T-cell (primary cell): ENCODE results near the gene FKBP4. TPM values are rescaled to one million over a fixed set of nuclear protein-coding genes. Genes with fewer than 3 reads are reported as not detected.

Source experiments
- ATAC-seq, 4 experiments: fragments of 200-7000 bp in 3 of 4; fragments of 150-1000 bp in 1 of 4; cut with Tn5 transposase; replicated peaks in 1 of 4; 1 replicate in 3 of 4; 2 replicates in 1 of 4; pipeline ENCODE4 v1.10.0; 2021; ENCODE audit warnings: moderate library complexity in 3 of 4, mild to moderate bottlenecking in 2 of 4, moderate number of reproducible peaks in 1 of 4
- CTCF ChIA-PET, 2 donors: fragments of 300-600 bp; sonication (Branson Sonifier 250); formaldehyde crosslinking; loops; one replicate each; lab custom pipeline; 2022; ENCODE audit warnings: antibody characterized with exemption in 2 of 2; lab: Charles Lee
- POLR2A ChIA-PET, 2 donors: fragments of 300-600 bp; sonication (Branson Sonifier 250); formaldehyde crosslinking; loops; one replicate each; lab custom pipeline; 2022; ENCODE audit warnings: antibody characterized with exemption in 2 of 2; lab: Charles Lee
- DNase-seq, 35 experiments: peaks; one replicate each; pipeline versions ENCODE4 v3.0.0 to v3.0.0-alpha.2; 2013 to 2023
- H3K27ac ChIP-seq: one replicate; pipeline ENCODE4 v1.5.1; 2013; ENCODE audit warnings: low read length
- H3K27me3 ChIP-seq, 2 experiments: replicated peaks in 1 of 2; 1 replicate in 1 of 2; 2 replicates in 1 of 2; pipeline versions ENCODE4 v1.6.1 to v1.7.0; 2013; ENCODE audit warnings: low read length in 1 of 2, mixed read lengths in 1 of 2; ENCODE audit not compliant: control insufficient read depth in 2 of 2, insufficient read depth in 2 of 2; ENCODE audit errors: extremely low read depth in 1 of 2
- H3K36me3 ChIP-seq, 2 donors: 1 replicate in 1 of 2; 2 replicates in 1 of 2; pipeline versions ENCODE4 v1.6.1 to v1.7.0; 2013; ENCODE audit warnings: low read length in 1 of 2; ENCODE audit not compliant: control insufficient read depth in 2 of 2, insufficient read depth in 1 of 2; ENCODE audit errors: extremely low read depth in 1 of 2
- H3K4me1 ChIP-seq, 2 experiments: 1 replicate in 1 of 2; 2 replicates in 1 of 2; pipeline versions ENCODE4 v1.6.1 to v1.7.0; 2013; ENCODE audit warnings: low read length in 2 of 2, mixed read lengths in 1 of 2; ENCODE audit not compliant: insufficient read depth in 2 of 2, control insufficient read depth in 1 of 2; ENCODE audit errors: extremely low read depth in 1 of 2
- H3K4me3 ChIP-seq, 2 donors: 1 replicate in 1 of 2; 2 replicates in 1 of 2; pipeline versions ENCODE4 v1.5.1 to v1.7.0; 2013; ENCODE audit warnings: mild to moderate bottlenecking in 2 of 2, low read length in 1 of 2, moderate library complexity in 1 of 2; ENCODE audit not compliant: control insufficient read depth in 1 of 2; ENCODE audit errors: extremely low read depth in 1 of 2
- H3K9me3 ChIP-seq: 2 replicates; pipeline ENCODE4 v1.7.0; 2013
- H3K27ac Mint-ChIP-seq, 2 donors: one replicate each; pipeline ENCODE4 v1.8.0; 2020 to 2021; ENCODE audit warnings: mild to moderate bottlenecking in 2 of 2, mixed read lengths in 2 of 2
- H3K27me3 Mint-ChIP-seq, 2 donors: one replicate each; pipeline ENCODE4 v1.8.0; 2021 to 2022; ENCODE audit warnings: mixed read lengths in 2 of 2
- H3K36me3 Mint-ChIP-seq: one replicate; pipeline ENCODE4 v1.8.0; 2021; ENCODE audit warnings: mixed read lengths
- H3K4me1 Mint-ChIP-seq, 3 donors: one replicate each; pipeline ENCODE4 v1.8.0; 2020 to 2022; ENCODE audit warnings: mixed read lengths in 3 of 3, mild to moderate bottlenecking in 1 of 3
- H3K4me3 Mint-ChIP-seq, 3 donors: one replicate each; pipeline ENCODE4 v1.8.0; 2020 to 2022; ENCODE audit warnings: mild to moderate bottlenecking in 3 of 3, mixed read lengths in 3 of 3, moderate library complexity in 3 of 3
- H3K9me3 Mint-ChIP-seq, 3 donors: one replicate each; pipeline ENCODE4 v1.8.0; 2020 to 2022; ENCODE audit warnings: mixed read lengths in 3 of 3
- WGBS: methylation state at CpG from one replicate; pipeline ENCODE4 v1.1.5; 2013; ENCODE audit warnings: missing lambda C conversion rate; ENCODE audit not compliant: insufficient coverage; 5-methylcytosine and 5-hydroxymethylcytosine counted together
- total RNA-seq, 35 experiments: library from RNA in 6 of 35; stranded (reverse) in 6 of 35; fragments of 120-200 nt in 1 of 35; gene quantifications; one replicate each; pipeline versions ENCODE4 v1.2.1 to v1.2.4 and lab custom pipeline; 2013 to 2026

FKBP4 gene
- total RNA-seq, 5 donors from 2014 or later (not counting 1 experiment from before 2014, with no cell fraction given), result 47.7 to 61.3 (median 52.5) TPM

DNA sequence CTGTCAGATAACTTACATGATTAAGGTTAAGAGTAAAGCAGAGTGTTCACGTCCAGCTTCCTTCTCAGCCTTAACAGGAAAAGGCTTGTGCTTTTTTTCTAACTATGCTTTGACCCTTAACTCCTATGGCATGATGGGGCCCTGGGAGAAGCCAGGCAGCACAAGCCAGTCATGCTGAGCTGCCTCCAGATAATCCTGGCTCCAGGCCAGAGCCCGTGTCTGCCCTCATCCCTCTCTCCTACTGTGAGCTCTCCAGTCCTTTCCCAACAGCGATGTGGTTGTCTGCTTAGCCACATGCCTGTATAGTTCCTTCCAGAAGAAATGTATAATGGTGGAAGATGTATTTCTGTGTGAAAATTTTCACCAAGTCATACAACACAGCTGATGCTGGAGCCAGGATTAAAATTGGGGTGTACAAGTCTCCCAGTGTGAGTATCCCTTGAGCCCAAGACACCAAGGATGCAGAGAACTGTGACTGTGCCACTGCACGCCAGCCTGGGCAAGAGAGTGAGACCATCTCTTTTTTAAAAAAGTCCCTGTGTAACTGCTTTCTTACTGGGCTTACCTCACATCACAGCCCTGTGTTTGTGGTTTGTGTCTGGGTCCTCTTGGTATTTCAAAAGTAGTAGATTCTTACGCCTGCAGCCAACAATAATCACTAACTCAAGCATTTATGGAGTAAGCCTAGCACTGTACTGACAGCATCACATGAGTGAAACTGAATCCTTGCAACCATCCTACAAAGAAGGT lies 9.8 kb downstream of the FKBP4 start:
- ATAC-seq (no peak), DNase-seq (no peak)
- Mint-ChIP-seq H3K4me1 (no peaks in the 10 kb centered on the region), H3K9me3 (no peaks in the 10 kb centered on the region), H3K27me3 (no peaks in the 10 kb centered on the region), H3K36me3 (peaks cover 33% of the 10 kb centered on the region), H3K4me3 (no peak overlapping the region), H3K27ac (no peak overlapping the region)
- no peak overlapping the region for H3K27ac ChIP-seq
- no peaks in the 10 kb centered on the region for H3K9me3 ChIP-seq
- WGBS, result no CpG with 5 or more reads among the region's 5 CpGs
- ChIA-PET POLR2A (no interaction called here), CTCF (interaction anchor here in 1 of 2 donors (1.2 kb wide), 1 partner anchor 11 kb away, joined by 5 read pairs; no protein-coding TSS in a partner anchor)
- no peaks in the 10 kb centered on the region for H3K4me1 ChIP-seq
- no peak overlapping the region for H3K4me3 ChIP-seq
- H3K36me3 ChIP-seq, result peaks cover 6 to 56% of the 10 kb centered on the region in 2 donors
- H3K27me3 ChIP-seq, result no peaks in the 10 kb centered on the region

DNA sequence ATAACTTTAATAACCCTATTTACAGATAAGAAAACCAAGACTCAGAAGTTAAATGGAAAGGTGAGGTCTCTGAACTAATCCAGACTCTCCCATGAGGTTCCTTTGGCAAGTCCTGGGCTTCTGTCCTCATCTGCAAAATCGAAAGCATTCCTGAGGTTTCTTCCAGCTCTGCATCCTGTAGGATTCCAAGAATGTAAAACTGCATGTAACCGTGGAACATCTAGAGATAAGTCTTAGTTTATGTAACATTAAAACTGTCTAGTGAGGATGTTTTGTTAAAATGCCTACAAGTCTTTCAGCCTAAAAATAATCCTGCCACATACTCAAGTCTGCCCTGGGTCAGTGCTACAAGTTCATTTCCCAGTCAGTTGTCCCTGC lies 10.4 kb downstream of the FKBP4 start:
- Histone ChIP-seq H3K36me3 (peaks cover 6 to 51% of the 10 kb centered on the region in 2 donors), H3K4me3 (no peak overlapping the region), H3K27me3 (no peaks in the 10 kb centered on the region), H3K27ac (no peak overlapping the region), H3K4me1 (no peaks in the 10 kb centered on the region), H3K9me3 (no peaks in the 10 kb centered on the region)
- peaks cover 29% of the 10 kb centered on the region for H3K36me3 Mint-ChIP-seq
- H3K9me3 Mint-ChIP-seq, result no peaks in the 10 kb centered on the region
- no peaks in the 10 kb centered on the region for H3K4me1 Mint-ChIP-seq
- no peak overlapping the region for H3K27ac Mint-ChIP-seq
- DNase-seq (no peak), ATAC-seq (no peak)
- H3K4me3 Mint-ChIP-seq, result no peak overlapping the region
- POLR2A ChIA-PET, result no interaction called here
- WGBS, result 100% methylated on average over 1 of the region's 2 CpGs
- no peaks in the 10 kb centered on the region for H3K27me3 Mint-ChIP-seq
- CTCF ChIA-PET, result no interaction called here

DNA sequence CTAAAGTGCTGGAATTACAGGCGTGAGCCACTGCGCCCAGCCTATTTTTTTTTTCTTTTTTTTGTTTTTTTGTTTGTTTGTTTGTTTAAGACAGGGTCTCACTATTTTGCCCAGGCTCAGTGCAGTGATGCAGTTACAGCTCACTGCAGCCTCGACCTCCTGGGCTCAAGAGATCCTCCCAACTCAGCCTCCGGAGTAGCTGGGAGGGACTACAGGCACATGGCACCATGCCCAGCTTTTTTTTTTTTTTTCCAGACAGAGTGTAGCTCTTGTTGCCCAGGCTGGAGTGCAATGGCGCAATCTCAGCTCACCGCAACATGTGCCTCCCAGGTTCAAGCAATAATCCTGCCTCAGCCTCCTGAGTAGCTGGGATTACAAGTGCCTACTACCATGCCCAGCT lies 11.9 kb downstream of the FKBP4 start:
- no peak overlapping the region for H3K27ac ChIP-seq
- Mint-ChIP-seq H3K9me3 (no peaks in the 10 kb centered on the region), H3K4me3 (no peak overlapping the region), H3K27ac (no peak overlapping the region), H3K4me1 (peaks cover 3 to 9% (median 6%) of the 10 kb centered on the region in 3 donors), H3K27me3 (no peaks in the 10 kb centered on the region), H3K36me3 (peaks cover 21% of the 10 kb centered on the region)
- no peaks in the 10 kb centered on the region for H3K9me3 ChIP-seq
- WGBS, result 92% methylated on average over 2 of the region's 6 CpGs
- H3K4me3 ChIP-seq, result no peak overlapping the region
- H3K4me1 ChIP-seq, result peaks cover 0 to 2% of the 10 kb centered on the region in 2 experiments
- DNase-seq (no peak), ATAC-seq (no peak)
- peaks cover 6 to 35% of the 10 kb centered on the region in 2 donors for H3K36me3 ChIP-seq
- ChIA-PET CTCF (interaction anchor here in 1 of 2 donors (0.6 kb wide), 1 partner anchor 270 kb away, joined by 4 read pairs; no protein-coding TSS in a partner anchor), POLR2A (no interaction called here)
- no peaks in the 10 kb centered on the region for H3K27me3 ChIP-seq

DNA sequence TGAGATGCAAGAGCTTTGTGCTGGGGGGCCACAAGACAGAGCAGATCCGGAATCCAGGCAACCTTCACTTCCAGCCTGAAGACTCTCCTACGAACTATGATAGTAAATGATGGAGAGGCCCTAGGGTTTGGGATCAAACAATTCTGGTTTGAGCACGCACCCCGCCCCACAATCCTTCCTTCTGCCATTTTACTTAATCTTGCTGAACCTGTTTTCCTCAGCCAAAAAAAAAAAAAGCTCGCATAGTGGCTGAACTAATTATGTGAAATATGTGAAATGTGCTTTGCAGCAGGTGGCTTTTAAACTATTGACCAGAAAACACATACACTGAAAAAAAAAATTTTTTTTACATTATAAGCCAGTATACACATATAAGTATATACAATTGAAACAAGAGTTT lies 17.0 kb downstream of the FKBP4 start:
- Mint-ChIP-seq H3K27ac (peak overlapping the region in 1 of 2 donors; percentile 100), H3K4me3 (peak overlapping the region; percentile 97 to 100 (median 99)), H3K9me3 (no peaks in the 10 kb centered on the region), H3K27me3 (no peaks in the 10 kb centered on the region), H3K36me3 (peaks cover under 1% of the 10 kb centered on the region), H3K4me1 (peaks cover 35 to 44% (median 39%) of the 10 kb centered on the region in 3 donors)
- POLR2A ChIA-PET, result interaction anchor here in 1 of 2 donors (0.6 to 0.7 kb wide), 2 partner anchors 17 to 120 kb away, joined by 3 to 6 read pairs; partner anchors contain the start of gene FKBP4
- H3K27ac ChIP-seq, result peak overlapping the region; percentile 84
- CTCF ChIA-PET, result interaction anchor here in 1 of 2 donors (0.6 kb wide), 2 partner anchors 120 to 938 kb away, joined by 3 read pairs; no protein-coding TSS in a partner anchor
- H3K36me3 ChIP-seq, result peaks cover 0 to 6% of the 10 kb centered on the region in 2 donors
- no peak for ATAC-seq
- H3K4me3 ChIP-seq, result peak overlapping the region in 1 of 2 donors; percentile 79
- no peaks in the 10 kb centered on the region for H3K9me3 ChIP-seq
- no peaks in the 10 kb centered on the region for H3K27me3 ChIP-seq
- no peak for DNase-seq
- WGBS, result no CpG with 5 or more reads among the region's 5 CpGs
- peaks cover 16 to 29% of the 10 kb centered on the region in 2 experiments for H3K4me1 ChIP-seq

DNA sequence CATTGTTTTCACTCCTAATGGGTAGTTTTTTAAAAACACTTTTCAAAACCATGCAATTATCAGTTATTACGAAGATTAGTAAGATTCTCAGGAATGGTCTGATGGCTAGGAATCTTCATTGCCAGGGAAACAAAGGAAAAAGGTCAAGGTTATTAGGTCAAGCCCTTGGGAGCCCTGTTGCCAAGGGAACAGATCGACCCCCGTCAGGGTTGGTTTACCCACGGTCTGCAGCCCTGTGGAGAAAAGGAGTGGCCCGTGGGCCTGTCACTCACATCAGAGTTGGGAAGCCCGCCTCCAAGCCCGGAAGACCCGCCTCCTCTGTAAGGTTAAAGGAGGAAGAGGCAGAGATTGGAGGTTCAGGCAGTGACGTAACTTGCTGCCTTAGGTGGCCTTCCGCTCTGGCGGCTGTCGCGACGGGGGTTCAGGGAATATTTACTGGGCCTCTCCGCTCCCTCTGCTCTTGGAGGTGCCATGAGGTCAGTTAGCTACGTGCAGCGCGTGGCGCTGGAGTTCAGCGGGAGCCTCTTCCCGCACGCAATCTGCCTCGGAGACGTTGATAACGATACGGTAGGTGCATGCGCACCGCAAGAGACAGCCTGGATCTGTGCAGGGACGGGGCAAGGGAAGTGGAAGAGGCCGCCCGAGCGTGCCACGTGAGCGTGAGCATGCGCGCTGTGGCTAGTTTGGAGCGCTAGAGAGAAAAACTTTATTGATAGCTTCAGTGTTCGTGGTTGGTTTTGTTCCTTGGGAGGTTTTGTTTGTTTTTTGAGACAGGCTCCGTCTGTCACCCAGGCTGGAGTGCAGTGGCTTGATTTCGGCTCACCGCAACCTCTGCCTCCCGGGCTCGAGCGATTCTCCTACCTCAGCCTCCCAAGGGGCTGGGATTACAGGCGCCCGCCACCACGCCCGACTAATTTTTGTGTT lies 17.8 kb downstream of the FKBP4 start, which contains the start of gene ITFG2:
ITFG2 (plus strand) TSS at position 379 of the 924 bp plus-strand sequence; CDS start at position 472, 93 bp downstream.
- Histone ChIP-seq H3K27ac (peak within 1 kb of the TSS; percentile 84), H3K36me3 (peaks cover 0 to 14% of the 10 kb centered on the region in 2 donors), H3K27me3 (no peaks in the 10 kb centered on the region), H3K4me1 (peaks cover 16 to 34% of the 10 kb centered on the region in 2 experiments), H3K4me3 (peak within 1 kb of the TSS; percentile 79 to 82), H3K9me3 (no peaks in the 10 kb centered on the region)
- H3K27me3 Mint-ChIP-seq, result no peaks in the 10 kb centered on the region
- peaks cover 41 to 44% (median 43%) of the 10 kb centered on the region in 3 donors for H3K4me1 Mint-ChIP-seq
- H3K4me3 Mint-ChIP-seq, result peak within 1 kb of the TSS; percentile 97 to 100 (median 99)
- WGBS, result under 1% methylated on average over 35 of the region's 48 CpGs
- CTCF ChIA-PET, result interaction anchor here (0.6 to 2.0 kb wide), 5 partner anchors 77 to 939 kb away, joined by 3 to 8 read pairs (median 3); no protein-coding TSS in a partner anchor
- peak within 1 kb of the TSS; percentile 99 to 100 for H3K27ac Mint-ChIP-seq
- H3K9me3 Mint-ChIP-seq, result no peaks in the 10 kb centered on the region
- peaks cover 5% of the 10 kb centered on the region for H3K36me3 Mint-ChIP-seq
- peak; percentile 94 to 96 (median 96) for ATAC-seq
- DNase-seq, result peak; percentile 90 to 99 (median 97)
- POLR2A ChIA-PET, result interaction anchor here in 1 of 2 donors (0.6 kb wide), 1 partner anchor 121 kb away, joined by 6 read pairs; no protein-coding TSS in a partner anchor
